Measurements from ENCODE around the gene RNPEPL1. TPM values are rescaled to one million over a fixed set of nuclear protein-coding genes. Genes with fewer than 3 reads are reported as not detected.

The RNPEPL1 gene
- total and polyA plus RNA-seq, 10 of the 15 experiments (the other 5 are each of a cell fraction or from before 2014, with no cell fraction given), result 0.24 to 49.5 (median 6.8) TPM

- no peak for TF ChIP-seq BMI1 (IDR thresholded peaks at IDR 0.05; ENCODE audit: borderline replicate concordance)
- no peak for TF ChIP-seq GATAD2B (conservative IDR thresholded peaks at IDR 0.05; ENCODE audit: low read depth)
- TF ChIP-seq SMC3 (IDR thresholded peaks at IDR 0.05; ENCODE audit: borderline replicate concordance, low read length), result no peak
- TF ChIP-seq NR2F1 (conservative IDR thresholded peaks at IDR 0.05), result no peak
Measured at GRCh38 chr2:240589375-240589774, 21.1 kb downstream of the RNPEPL1 start (continued).

- Histone ChIP-seq H3K79me2 (ENCODE audit: control insufficient read depth, insufficient read depth, low read length) (peaks cover 35% of the 10 kb centered on the region), H3K27me3 (replicated peaks in 1 of 2; ENCODE audit: control insufficient read depth in 2 of 2, insufficient read depth in 2 of 2, low read length in 1 of 2) (no peaks in the 10 kb centered on the region), H3K4me2 (ENCODE audit: control insufficient read depth, insufficient read depth) (no peak overlapping the region), H3K27ac (ENCODE audit: control insufficient read depth, insufficient read depth) (no peak overlapping the region), H3K4me1 (ENCODE audit: control insufficient read depth, insufficient read depth, low read length) (peaks cover 17% of the 10 kb centered on the region), H3K4me3 (no peak overlapping the region), H2AFZ (ENCODE audit: control insufficient read depth, low read depth, low read length) (no peak overlapping the region), H4K20me1 (ENCODE audit: control insufficient read depth, insufficient read depth) (no peaks in the 10 kb centered on the region; the same call in 1 of the 2 replicates), H3K9ac (ENCODE audit: control insufficient read depth, insufficient read depth, low read length) (no peak overlapping the region), H3K36me3 (ENCODE audit: control insufficient read depth in 2 of 2, insufficient read depth in 2 of 2, low read length in 1 of 2) (peaks cover 2 to 11% of the 10 kb centered on the region in 2 experiments; a peak in 3 of 4 replicates), H3K9me3 (replicated peaks; ENCODE audit: control insufficient read depth, insufficient read depth, low read length) (no peaks in the 10 kb centered on the region)
- in situ Hi-C loops (cut with MboI), result no loop called here
- DNase-seq (ENCODE audit: low read depth, low spot score), result no peak
- intact Hi-C loops (cut with micrococcal nuclease; ENCODE audit: unreplicated experiment), result no loop called here
- WGBS (ENCODE audit: insufficient coverage, insufficient replicate concordance, low lambda C conversion rate, missing lambda C conversion rate), result 87% methylated on average over 16 of the region's 16 CpGs
- ChIA-PET CTCF (interaction anchor here (1.1 to 11.9 kb wide), 5 partner anchors 10 to 76 kb away, joined by 3 to 196 read pairs (median 7); partner anchors contain the start of genes ANKMY1 and DUSP28), POLR2A (no interaction called here), SMC1A (ENCODE audit: uncharacterized antibody, unreplicated experiment) (no interaction called here), RAD21 (ENCODE audit: unreplicated experiment) (interaction anchor here (6.2 to 10.9 kb wide), 2 partner anchors 28 to 75 kb away, joined by 49 to 206 read pairs; partner anchors contain the start of genes ANKMY1 and DUSP28)
- no peak for FAIRE-seq
- no TSS peak for BruUV-seq (replicated peaks)
- ATAC-seq, result no peak
- TF ChIP-seq HDAC2 (IDR thresholded peaks at IDR 0.05), result no peak
- TF ChIP-seq SUZ12 (IDR thresholded peaks at IDR 0.05; ENCODE audit: unreplicated experiment), result no peak
- TF ChIP-seq POU2F2 (IDR thresholded peaks at IDR 0.05; ENCODE audit: borderline replicate concordance, low read depth, low read length), result no peak
- no peak for TF ChIP-seq ATF7 (IDR thresholded peaks at IDR 0.05; ENCODE audit: low read depth)
- TF ChIP-seq NR2C2 (IDR thresholded peaks at IDR 0.05; ENCODE audit: borderline replicate concordance, control insufficient read depth, insufficient read length, low read depth), result no peak
- TF ChIP-seq WRNIP1 (IDR thresholded peaks at IDR 0.05; ENCODE audit: borderline replicate concordance, low read depth, low read length), result no peak
- no peak for TF ChIP-seq RAD51 (IDR thresholded peaks at IDR 0.05)
- no peak for TF ChIP-seq ASH2L (IDR thresholded peaks at IDR 0.05; ENCODE audit: borderline replicate concordance, low read depth)
- no peak for TF ChIP-seq ZBTB40 (IDR thresholded peaks at IDR 0.05; ENCODE audit: borderline replicate concordance)
- TF ChIP-seq JUNB (IDR thresholded peaks at IDR 0.05), result no peak
- no peak for TF ChIP-seq RUNX3 (IDR thresholded peaks at IDR 0.05; ENCODE audit: low read length)
- no peak for TF ChIP-seq PML (IDR thresholded peaks at IDR 0.05; ENCODE audit: low read length)
- no peak for TF ChIP-seq MTA3 (IDR thresholded peaks at IDR 0.05; ENCODE audit: borderline replicate concordance, low read length)
- no peak for TF ChIP-seq RBBP5 (conservative IDR thresholded peaks at IDR 0.05)
- TF ChIP-seq HDGF (IDR thresholded peaks at IDR 0.05), result no peak
Measured at GRCh38 chr2:240589850-240590525, 21.7 kb downstream of the RNPEPL1 start.

Measured in GM12878 (cell line).